HepG2 (cell line): ENCODE data around the gene S100A4. TPM values are rescaled to one million over a fixed set of nuclear protein-coding genes. Genes with fewer than 3 reads are reported as not detected.

Experiments
- ARNTL ChIP-seq: sonication (generic); formaldehyde crosslinking; IDR thresholded peaks from 2 replicates; pipeline ENCODE4 v1.4.0; 2020; ENCODE audit warnings: mild to moderate bottlenecking, missing genetic modification reagents
- ATRX ChIP-seq: sonication (generic); formaldehyde crosslinking; IDR thresholded peaks from 2 replicates; pipeline ENCODE4 v1.4.0; 2020; ENCODE audit warnings: missing genetic modification reagents, borderline replicate concordance
- EP300 ChIP-seq, 3 experiments: sonication (generic) in 1 of 3; formaldehyde crosslinking in 1 of 3; IDR thresholded peaks; 2 replicates each; pipeline versions ENCODE4 v1.5.1 to v1.6.1; 2011 to 2020; ENCODE audit warnings: low read depth in 2 of 3, low read length in 2 of 3, borderline replicate concordance in 1 of 3, improper control_type of control experiment in 1 of 3, mild to moderate bottlenecking in 1 of 3, missing genetic modification reagents in 1 of 3, moderate library complexity in 1 of 3
- HMG20B ChIP-seq: conservative IDR thresholded peaks from 2 replicates; pipeline ENCODE4 v1.6.1; 2016; ENCODE audit warnings: missing genetic modification reagents, missing compliant biosample characterization
- HNRNPH1 ChIP-seq: fragments of 200-400 bp; formaldehyde crosslinking; optimal IDR thresholded peaks from 2 replicates; pipeline ENCODE3; 2017; ENCODE audit warnings: mild to moderate bottlenecking, low read depth, low read length
- IKZF1 ChIP-seq: fragments of 450-650 bp; IDR thresholded peaks from 2 replicates; pipeline ENCODE4 v1.7.1; 2016
- KLF15 ChIP-seq: sonication (generic); formaldehyde crosslinking; IDR thresholded peaks from 2 replicates; pipeline ENCODE4 v1.8.1; 2023; ENCODE audit warnings: borderline replicate concordance, mild to moderate bottlenecking, inconsistent platforms, missing genetic modification reagents, mixed read lengths
- MLXIP ChIP-seq: sonication (generic); formaldehyde crosslinking; IDR thresholded peaks from 2 replicates; pipeline ENCODE4 v1.9.0; 2021; ENCODE audit warnings: missing genetic modification reagents, borderline replicate concordance
- RARG ChIP-seq: sonication (generic); formaldehyde crosslinking; IDR thresholded peaks from 2 replicates; pipeline ENCODE4 v1.4.0; 2020; ENCODE audit warnings: low read depth, mild to moderate bottlenecking, missing genetic modification reagents
- RCOR2 ChIP-seq: IDR thresholded peaks from 2 replicates; pipeline ENCODE4 v1.6.1; 2016; ENCODE audit warnings: missing biosample characterization, missing genetic modification reagents
- RFX1 ChIP-seq: fragments of 450-650 bp; IDR thresholded peaks from 2 replicates; pipeline ENCODE4 v1.6.1; 2017
- SALL1 ChIP-seq: sonication (generic); formaldehyde crosslinking; IDR thresholded peaks from 2 replicates; pipeline ENCODE4 v1.8.0; 2022; ENCODE audit warnings: mild to moderate bottlenecking, missing genetic modification reagents
- THAP11 ChIP-seq: IDR thresholded peaks from 2 replicates; pipeline ENCODE4 v1.6.1; 2016; ENCODE audit warnings: missing biosample characterization, missing genetic modification reagents
- U2AF1 ChIP-seq: fragments of 200-400 bp; formaldehyde crosslinking; optimal IDR thresholded peaks from 2 replicates; pipeline ENCODE3; 2017; ENCODE audit warnings: mild to moderate bottlenecking, low read depth, low read length
- ZFP90 ChIP-seq: sonication (generic); formaldehyde crosslinking; IDR thresholded peaks from 2 replicates; pipeline ENCODE4 v1.8.0; 2022; ENCODE audit warnings: missing genetic modification reagents, mild to moderate bottlenecking, inconsistent platforms, borderline replicate concordance
- ZNF138 ChIP-seq: sonication (generic); formaldehyde crosslinking; IDR thresholded peaks from 2 replicates; pipeline ENCODE4 v1.5.0; 2020; ENCODE audit warnings: mild to moderate bottlenecking, low read depth, missing genetic modification reagents
- ZNF468 ChIP-seq: sonication (generic); formaldehyde crosslinking; IDR thresholded peaks from 2 replicates; pipeline ENCODE4 v1.8.0; 2022; ENCODE audit warnings: mild to moderate bottlenecking, moderate library complexity, missing genetic modification reagents
- ZNF513 ChIP-seq: sonication (generic); formaldehyde crosslinking; conservative IDR thresholded peaks from 2 replicates; pipeline ENCODE4 v1.5.0; 2020; ENCODE audit warnings: missing genetic modification reagents
- ZNF569 ChIP-seq: sonication (generic); formaldehyde crosslinking; IDR thresholded peaks from 2 replicates; pipeline ENCODE4 v1.5.0; 2020; ENCODE audit warnings: mild to moderate bottlenecking, missing genetic modification reagents, moderate library complexity, borderline replicate concordance
- ZNF652 ChIP-seq: IDR thresholded peaks from 2 replicates; pipeline ENCODE4 v1.6.1; 2016; ENCODE audit warnings: low read depth, borderline replicate concordance
- polyA plus RNA-seq, 8 experiments: library from polyadenylated mRNA; depleted of rRNA in 3 of 8; stranded (reverse) in 7 of 8; unstranded in 1 of 8; fragments of >200 nt; fragmentation: Illumina TruSeq in 4 of 8; extraction: Trizol in 4 of 8; gene quantifications; 2 replicates each; pipeline versions ENCODE4 v1.2.1 to v1.2.3, GENCODE V29; 2011 to 2016; ENCODE audit warnings: low read depth in 4 of 8, missing spikeins in 1 of 8, mixed read lengths in 1 of 8; ENCODE audit not compliant: insufficient read depth in 1 of 8
- total RNA-seq, 5 experiments: library from RNA; depleted of rRNA; stranded (reverse); fragments of >200 nt; fragmentation: Illumina TruSeq; extraction: Trizol; gene quantifications; 2 replicates each; pipeline ENCODE4 v1.2.3, GENCODE V29; 2016; ENCODE audit warnings: low read depth in 1 of 5
- TF ChIP-seq, protein P1 (sequence below): sonication (generic); formaldehyde crosslinking; conservative IDR thresholded peaks from 2 replicates; pipeline ENCODE4 v1.4.0; 2020; ENCODE audit warnings: mild to moderate bottlenecking, missing genetic modification reagents, moderate library complexity

The S100A4 gene
- total and polyA plus RNA-seq, 2 of the 13 experiments (the other 11 are each of a cell fraction or from before 2014, with no cell fraction given): 12.9 to 20.2 TPM

- TF ChIP-seq KLF15 (CRISPR knock-in tag) (no peak), EP300 (IDR thresholded peaks at IDR 0.05; ENCODE audit: low read depth in 2 of 2, low read length in 2 of 2) (0 out of 4 replicates have a peak, but pooled peaks of 1 of the 2 experiments have one; percentile 27), EP300 (CRISPR knock-in tag; IDR thresholded peaks at IDR 0.05; ENCODE audit: borderline replicate concordance) (no peak; the same call in 1 of the 2 replicates), ATRX (CRISPR knock-in tag) (no peak), ZNF652 (CRISPR knock-in tag) (no peak), THAP11 (no peak), MLXIP (CRISPR knock-in tag) (no peak), ZNF468 (CRISPR knock-in tag) (no peak), ZFP90 (CRISPR knock-in tag) (no peak), HMG20B (CRISPR knock-in tag) (no peak), RCOR2 (CRISPR knock-in tag) (no peak), HNRNPH1 (no peak), SALL1 (CRISPR knock-in tag) (0 out of 2 replicates have a peak, but pooled peaks have one; percentile 57), ARNTL (CRISPR knock-in tag) (0 out of 2 replicates have a peak, but pooled peaks have one; percentile 22), ZNF138 (no peak), IKZF1 (no peak), ZNF513 (CRISPR knock-in tag) (no peak), U2AF1 (no peak), RARG (no peak), RFX1 (no peak), ZNF569 (CRISPR knock-in tag) (no peak)
- TF ChIP-seq, protein P1, sequence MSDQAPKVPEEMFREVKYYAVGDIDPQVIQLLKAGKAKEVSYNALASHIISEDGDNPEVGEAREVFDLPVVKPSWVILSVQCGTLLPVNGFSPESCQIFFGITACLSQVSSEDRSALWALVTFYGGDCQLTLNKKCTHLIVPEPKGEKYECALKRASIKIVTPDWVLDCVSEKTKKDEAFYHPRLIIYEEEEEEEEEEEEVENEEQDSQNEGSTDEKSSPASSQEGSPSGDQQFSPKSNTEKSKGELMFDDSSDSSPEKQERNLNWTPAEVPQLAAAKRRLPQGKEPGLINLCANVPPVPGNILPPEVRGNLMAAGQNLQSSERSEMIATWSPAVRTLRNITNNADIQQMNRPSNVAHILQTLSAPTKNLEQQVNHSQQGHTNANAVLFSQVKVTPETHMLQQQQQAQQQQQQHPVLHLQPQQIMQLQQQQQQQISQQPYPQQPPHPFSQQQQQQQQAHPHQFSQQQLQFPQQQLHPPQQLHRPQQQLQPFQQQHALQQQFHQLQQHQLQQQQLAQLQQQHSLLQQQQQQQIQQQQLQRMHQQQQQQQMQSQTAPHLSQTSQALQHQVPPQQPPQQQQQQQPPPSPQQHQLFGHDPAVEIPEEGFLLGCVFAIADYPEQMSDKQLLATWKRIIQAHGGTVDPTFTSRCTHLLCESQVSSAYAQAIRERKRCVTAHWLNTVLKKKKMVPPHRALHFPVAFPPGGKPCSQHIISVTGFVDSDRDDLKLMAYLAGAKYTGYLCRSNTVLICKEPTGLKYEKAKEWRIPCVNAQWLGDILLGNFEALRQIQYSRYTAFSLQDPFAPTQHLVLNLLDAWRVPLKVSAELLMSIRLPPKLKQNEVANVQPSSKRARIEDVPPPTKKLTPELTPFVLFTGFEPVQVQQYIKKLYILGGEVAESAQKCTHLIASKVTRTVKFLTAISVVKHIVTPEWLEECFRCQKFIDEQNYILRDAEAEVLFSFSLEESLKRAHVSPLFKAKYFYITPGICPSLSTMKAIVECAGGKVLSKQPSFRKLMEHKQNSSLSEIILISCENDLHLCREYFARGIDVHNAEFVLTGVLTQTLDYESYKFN (CRISPR knock-in tag): peak; percentile 67
These were observed 38.7 kb downstream of the S100A4 start (continued) for GRCh38 chr1:153506831-153507413.
